Measurements from ENCODE around the gene FTO.

The FTO gene

GRCh38 chr16:53711390-53711789 is 7.4 kb downstream of the FTO start:
- H3K4me1 ChIP-seq (ENCODE audit: insufficient read depth, low read length) = peaks cover 22% of the 10 kb centered on the region
- no peak overlapping the region for H3K9ac ChIP-seq (ENCODE audit: low read length)
- no peak overlapping the region for H3K27ac ChIP-seq (ENCODE audit: low read depth, low read length)
- no peaks in the 10 kb centered on the region for H3K27me3 ChIP-seq (ENCODE audit: control insufficient read depth in 1 of 2, insufficient read depth in 2 of 2, low read length in 2 of 2)
- no peak overlapping the region for H3K4me3 ChIP-seq (ENCODE audit: low read depth in 1 of 2, low read length in 2 of 2)
- no peaks in the 10 kb centered on the region for H3K9me3 ChIP-seq (ENCODE audit: low read length)
- no peaks in the 10 kb centered on the region for H3K36me3 ChIP-seq (ENCODE audit: insufficient read depth, low read length)

- Histone ChIP-seq H3K9ac (ENCODE audit: low read length) (no peak overlapping the region), H3K27ac (ENCODE audit: low read depth, low read length) (no peak overlapping the region), H3K4me3 (ENCODE audit: low read depth in 1 of 2, low read length in 2 of 2) (no peak overlapping the region), H3K9me3 (ENCODE audit: low read length) (no peaks in the 10 kb centered on the region), H3K36me3 (ENCODE audit: insufficient read depth, low read length) (no peaks in the 10 kb centered on the region), H3K4me1 (ENCODE audit: insufficient read depth, low read length) (peaks cover 22% of the 10 kb centered on the region), H3K27me3 (ENCODE audit: control insufficient read depth in 1 of 2, insufficient read depth in 2 of 2, low read length in 2 of 2) (no peaks in the 10 kb centered on the region)
Observed at GRCh38 chr16:53712065-53712464, 8.1 kb downstream of the FTO start.

- H3K27ac ChIP-seq (ENCODE audit: low read depth, low read length) = no peak overlapping the region
- peaks cover 22% of the 10 kb centered on the region for H3K4me1 ChIP-seq (ENCODE audit: insufficient read depth, low read length)
- no peaks in the 10 kb centered on the region for H3K36me3 ChIP-seq (ENCODE audit: insufficient read depth, low read length)
- no peaks in the 10 kb centered on the region for H3K9me3 ChIP-seq (ENCODE audit: low read length)
- H3K4me3 ChIP-seq (ENCODE audit: low read depth in 1 of 2, low read length in 2 of 2) = no peak overlapping the region
- H3K27me3 ChIP-seq (ENCODE audit: control insufficient read depth in 1 of 2, insufficient read depth in 2 of 2, low read length in 2 of 2) = no peaks in the 10 kb centered on the region
- no peak overlapping the region for H3K9ac ChIP-seq (ENCODE audit: low read length)
Observed at GRCh38 chr16:53713403-53714204, 9.6 kb downstream of the FTO start.

GRCh38 chr16:53714205-53715022 is 10.5 kb downstream of the FTO start:
- no peaks in the 10 kb centered on the region for H3K27me3 ChIP-seq (ENCODE audit: control insufficient read depth in 1 of 2, insufficient read depth in 2 of 2, low read length in 2 of 2)
- H3K9ac ChIP-seq (ENCODE audit: low read length) = peak overlapping the region; percentile 8
- no peaks in the 10 kb centered on the region for H3K36me3 ChIP-seq (ENCODE audit: insufficient read depth, low read length)
- H3K4me1 ChIP-seq (ENCODE audit: insufficient read depth, low read length) = peaks cover 22% of the 10 kb centered on the region
- no peaks in the 10 kb centered on the region for H3K9me3 ChIP-seq (ENCODE audit: low read length)
- no peak overlapping the region for H3K27ac ChIP-seq (ENCODE audit: low read depth, low read length)
- H3K4me3 ChIP-seq (ENCODE audit: low read depth in 1 of 2, low read length in 2 of 2) = no peak overlapping the region

- no peaks in the 10 kb centered on the region for H3K9me3 ChIP-seq (ENCODE audit: low read length)
- H3K4me1 ChIP-seq (ENCODE audit: insufficient read depth, low read length) = peaks cover 22% of the 10 kb centered on the region
- no peaks in the 10 kb centered on the region for H3K36me3 ChIP-seq (ENCODE audit: insufficient read depth, low read length)
- H3K4me3 ChIP-seq (ENCODE audit: low read depth in 1 of 2, low read length in 2 of 2) = no peak overlapping the region
- no peaks in the 10 kb centered on the region for H3K27me3 ChIP-seq (ENCODE audit: control insufficient read depth in 1 of 2, insufficient read depth in 2 of 2, low read length in 2 of 2)
- no peak overlapping the region for H3K27ac ChIP-seq (ENCODE audit: low read depth, low read length)
- H3K9ac ChIP-seq (ENCODE audit: low read length) = peak overlapping the region; percentile 8
Observed at GRCh38 chr16:53715023-53715384, 11.0 kb downstream of the FTO start.

GRCh38 chr16:53717577-53717976 is 13.6 kb downstream of the FTO start:
- Histone ChIP-seq H3K27ac (ENCODE audit: low read depth, low read length) (no peak overlapping the region), H3K4me1 (ENCODE audit: insufficient read depth, low read length) (peaks cover 22% of the 10 kb centered on the region), H3K27me3 (ENCODE audit: control insufficient read depth in 1 of 2, insufficient read depth in 2 of 2, low read length in 2 of 2) (no peaks in the 10 kb centered on the region), H3K9me3 (ENCODE audit: low read length) (no peaks in the 10 kb centered on the region), H3K9ac (ENCODE audit: low read length) (no peak overlapping the region), H3K4me3 (ENCODE audit: low read depth in 1 of 2, low read length in 2 of 2) (no peak overlapping the region), H3K36me3 (ENCODE audit: insufficient read depth, low read length) (no peaks in the 10 kb centered on the region)

- Histone ChIP-seq H3K4me1 (ENCODE audit: insufficient read depth, low read length) (no peaks in the 10 kb centered on the region), H3K27ac (ENCODE audit: low read depth, low read length) (no peak overlapping the region), H3K36me3 (ENCODE audit: insufficient read depth, low read length) (no peaks in the 10 kb centered on the region), H3K27me3 (ENCODE audit: control insufficient read depth in 1 of 2, insufficient read depth in 2 of 2, low read length in 2 of 2) (no peaks in the 10 kb centered on the region), H3K9ac (ENCODE audit: low read length) (no peak overlapping the region), H3K4me3 (ENCODE audit: low read depth in 1 of 2, low read length in 2 of 2) (no peak overlapping the region), H3K9me3 (ENCODE audit: low read length) (no peaks in the 10 kb centered on the region)
Observed at GRCh38 chr16:53721017-53721416, 17.1 kb downstream of the FTO start.

- Histone ChIP-seq H3K9ac (ENCODE audit: low read length) (no peak overlapping the region), H3K27me3 (ENCODE audit: control insufficient read depth in 1 of 2, insufficient read depth in 2 of 2, low read length in 2 of 2) (no peaks in the 10 kb centered on the region), H3K4me3 (ENCODE audit: low read depth in 1 of 2, low read length in 2 of 2) (no peak overlapping the region), H3K9me3 (ENCODE audit: low read length) (no peaks in the 10 kb centered on the region), H3K4me1 (ENCODE audit: insufficient read depth, low read length) (no peaks in the 10 kb centered on the region), H3K27ac (ENCODE audit: low read depth, low read length) (no peak overlapping the region), H3K36me3 (ENCODE audit: insufficient read depth, low read length) (no peaks in the 10 kb centered on the region)
Observed at GRCh38 chr16:53726625-53727024, 22.7 kb downstream of the FTO start.

GRCh38 chr16:53730693-53731092 is 26.7 kb downstream of the FTO start:
- Histone ChIP-seq H3K27ac (ENCODE audit: low read depth, low read length) (no peak overlapping the region), H3K27me3 (ENCODE audit: control insufficient read depth in 1 of 2, insufficient read depth in 2 of 2, low read length in 2 of 2) (no peaks in the 10 kb centered on the region), H3K9ac (ENCODE audit: low read length) (no peak overlapping the region), H3K4me1 (ENCODE audit: insufficient read depth, low read length) (peaks cover 7% of the 10 kb centered on the region), H3K9me3 (ENCODE audit: low read length) (no peaks in the 10 kb centered on the region), H3K4me3 (ENCODE audit: low read depth in 1 of 2, low read length in 2 of 2) (no peak overlapping the region), H3K36me3 (ENCODE audit: insufficient read depth, low read length) (no peaks in the 10 kb centered on the region)

GRCh38 chr16:53732296-53732929 is 28.5 kb downstream of the FTO start:
- no peak overlapping the region for H3K9ac ChIP-seq (ENCODE audit: low read length)
- H3K36me3 ChIP-seq (ENCODE audit: insufficient read depth, low read length) = no peaks in the 10 kb centered on the region
- peaks cover 7% of the 10 kb centered on the region for H3K4me1 ChIP-seq (ENCODE audit: insufficient read depth, low read length)
- H3K27ac ChIP-seq (ENCODE audit: low read depth, low read length) = no peak overlapping the region
- H3K27me3 ChIP-seq (ENCODE audit: control insufficient read depth in 1 of 2, insufficient read depth in 2 of 2, low read length in 2 of 2) = no peaks in the 10 kb centered on the region
- no peak overlapping the region for H3K4me3 ChIP-seq (ENCODE audit: low read depth in 1 of 2, low read length in 2 of 2)
- no peaks in the 10 kb centered on the region for H3K9me3 ChIP-seq (ENCODE audit: low read length)

GRCh38 chr16:53734908-53735307 is 31.0 kb downstream of the FTO start:
- no peak overlapping the region for H3K27ac ChIP-seq (ENCODE audit: low read depth, low read length)
- H3K4me1 ChIP-seq (ENCODE audit: insufficient read depth, low read length) = peaks cover 7% of the 10 kb centered on the region
- H3K4me3 ChIP-seq (ENCODE audit: low read depth in 1 of 2, low read length in 2 of 2) = no peak overlapping the region

More at GRCh38 chr16:53734908-53735307, 31.0 kb downstream of the FTO start:
- H3K27me3 ChIP-seq (ENCODE audit: control insufficient read depth in 1 of 2, insufficient read depth in 2 of 2, low read length in 2 of 2) = no peaks in the 10 kb centered on the region
- no peak overlapping the region for H3K9ac ChIP-seq (ENCODE audit: low read length)
- H3K36me3 ChIP-seq (ENCODE audit: insufficient read depth, low read length) = no peaks in the 10 kb centered on the region
- no peaks in the 10 kb centered on the region for H3K9me3 ChIP-seq (ENCODE audit: low read length)
